Measurements from ENCODE around the gene ZNF714. TPM values are rescaled to one million over a fixed set of nuclear protein-coding genes. Genes with fewer than 3 reads are reported as not detected.

The ZNF714 gene
- total and polyA plus RNA-seq, 2 of the 8 experiments (the other 6 are each of a cell fraction or from before 2014, with no cell fraction given), result 16.4 to 74.2 TPM

DNA sequence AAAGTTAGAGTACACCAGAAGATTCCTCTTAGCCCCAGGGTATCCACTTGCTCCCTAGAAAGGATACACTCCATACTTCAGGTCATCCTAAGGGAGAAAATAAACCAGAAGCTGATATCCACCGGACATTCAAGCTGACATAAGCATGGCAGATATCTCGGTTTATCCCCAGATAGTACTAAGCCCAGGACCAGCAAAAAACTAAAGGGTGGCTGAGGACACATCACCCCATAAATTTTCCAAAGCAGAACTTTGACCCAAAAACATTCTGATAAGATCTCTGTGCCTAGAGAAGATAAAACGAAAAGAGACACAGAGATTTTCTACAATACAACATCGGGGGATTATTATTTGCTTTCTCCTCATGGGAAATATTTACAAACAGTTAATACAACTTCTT lies 45.9 kb downstream of the ZNF714 start:
- WGBS, 2 experiments (ENCODE audit: extremely low coverage in 1 of 2, insufficient coverage in 1 of 2, insufficient read length in 1 of 2, insufficient replicate concordance in 2 of 2, low coverage in 1 of 2, low lambda C conversion rate in 2 of 2, missing lambda C conversion rate in 1 of 2), result 77% methylated on average over 4 of the region's 4 CpGs; no CpG with 5 or more reads in 1 of the 2 experiments
- Histone ChIP-seq H3K4me3 (ENCODE audit: extremely low read depth in 1 of 4, insufficient read depth in 2 of 4, low read depth in 3 of 4, low read length in 4 of 4) (no peak overlapping the region), H4K8ac (ENCODE audit: extremely low read depth, insufficient read depth, low read length) (no peak overlapping the region), H2AK5ac (ENCODE audit: low read depth, low read length) (no peak overlapping the region), H3K36me3 (ENCODE audit: control insufficient read depth in 2 of 4, insufficient read depth in 4 of 4, low read length in 3 of 4) (no peaks in the 10 kb centered on the region), H3K14ac (ENCODE audit: insufficient read length) (no peak overlapping the region), H4K91ac (replicated peaks; ENCODE audit: insufficient read length, low read length) (no peak overlapping the region), H3K79me2 (ENCODE audit: control insufficient read depth in 1 of 2, insufficient read depth in 2 of 2, low read length in 2 of 2) (no peaks in the 10 kb centered on the region), H3K9ac (replicated peaks in 1 of 4; ENCODE audit: extremely low read depth in 1 of 4, low read depth in 3 of 4, low read length in 3 of 4) (no peak overlapping the region), H3K79me1 (ENCODE audit: low read depth, low read length) (no peaks in the 10 kb centered on the region), H3K18ac (ENCODE audit: extremely low read depth, low read length) (no peak overlapping the region), H2AFZ (ENCODE audit: low read length) (no peak overlapping the region), H3K23ac (ENCODE audit: insufficient read length) (no peak overlapping the region), H4K5ac (ENCODE audit: insufficient read length, low read depth, low read length) (no peak overlapping the region), H3K56ac (replicated peaks; ENCODE audit: insufficient read length, low read depth, low read length) (no peak overlapping the region), H2BK20ac (ENCODE audit: low read length) (no peak overlapping the region), H3K4me1 (replicated peaks in 1 of 4; ENCODE audit: control insufficient read depth in 3 of 4, insufficient read depth in 4 of 4, low read length in 3 of 4) (no peaks in the 10 kb centered on the region; a peak in 1 of 7 replicates), H3K27me3 (replicated peaks in 1 of 4; ENCODE audit: control insufficient read depth in 3 of 4, extremely low read depth in 1 of 4, insufficient read depth in 3 of 4, low read length in 3 of 4) (no peaks in the 10 kb centered on the region), H4K20me1 (replicated peaks in 1 of 2; ENCODE audit: control insufficient read depth in 1 of 2, insufficient read depth in 2 of 2, low read length in 2 of 2) (no peaks in the 10 kb centered on the region), H2BK120ac (replicated peaks; ENCODE audit: low read depth, low read length) (no peak overlapping the region), H3K27ac (ENCODE audit: low read depth, low read length) (no peak overlapping the region), H2BK15ac (ENCODE audit: low read length) (no peak overlapping the region), H3K9me3 (ENCODE audit: insufficient read depth in 2 of 2, low read depth in 1 of 2, low read length in 1 of 2) (no peaks in the 10 kb centered on the region), H2BK5ac (ENCODE audit: low read depth, low read length) (no peak overlapping the region), H3K4me2 (ENCODE audit: insufficient read depth in 1 of 2, low read depth in 2 of 2, low read length in 2 of 2) (no peak overlapping the region), H2BK12ac (ENCODE audit: low read depth, low read length) (no peak overlapping the region), H3K4ac (replicated peaks; ENCODE audit: insufficient read length, low read depth, low read length) (no peak overlapping the region), H3K23me2 (ENCODE audit: low read depth, low read length) (no peaks in the 10 kb centered on the region)
- FAIRE-seq, result no peak
- TF ChIP-seq PHF8 (conservative IDR thresholded peaks at IDR 0.05; ENCODE audit: low read depth, low read length), result no peak
- no peak for TF ChIP-seq KDM5A (IDR thresholded peaks at IDR 0.05; ENCODE audit: low read length)
- no peak for TF ChIP-seq JUN (IDR thresholded peaks at IDR 0.05; ENCODE audit: low read depth, low read length)
- TF ChIP-seq TAF7 (optimal IDR thresholded peaks at IDR 0.05; ENCODE audit: borderline replicate concordance, low read depth, low read length), result no peak
- TF ChIP-seq GABPA (IDR thresholded peaks at IDR 0.05; ENCODE audit: borderline replicate concordance, insufficient read depth, low read length), result no peak
- TF ChIP-seq BRCA1 (IDR thresholded peaks at IDR 0.05; ENCODE audit: low read depth, low read length), result no peak
- no peak for TF ChIP-seq NANOG (IDR thresholded peaks at IDR 0.05; ENCODE audit: insufficient read depth, low read depth, low read length, poor library complexity, severe bottlenecking)
- TF ChIP-seq JUND (IDR thresholded peaks at IDR 0.05; ENCODE audit: low read length), result no peak
- TF ChIP-seq, protein P1, sequence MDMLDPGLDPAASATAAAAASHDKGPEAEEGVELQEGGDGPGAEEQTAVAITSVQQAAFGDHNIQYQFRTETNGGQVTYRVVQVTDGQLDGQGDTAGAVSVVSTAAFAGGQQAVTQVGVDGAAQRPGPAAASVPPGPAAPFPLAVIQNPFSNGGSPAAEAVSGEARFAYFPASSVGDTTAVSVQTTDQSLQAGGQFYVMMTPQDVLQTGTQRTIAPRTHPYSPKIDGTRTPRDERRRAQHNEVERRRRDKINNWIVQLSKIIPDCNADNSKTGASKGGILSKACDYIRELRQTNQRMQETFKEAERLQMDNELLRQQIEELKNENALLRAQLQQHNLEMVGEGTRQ (IDR thresholded peaks at IDR 0.05; ENCODE audit: low read length), result no peak
- TF ChIP-seq ASH2L (IDR thresholded peaks at IDR 0.05; ENCODE audit: low read length), result no peak
- TF ChIP-seq ZNF274 (IDR thresholded peaks at IDR 0.05; ENCODE audit: borderline replicate concordance, extremely low read depth, low read length), result no peak
- DNase-seq (ENCODE audit: low read depth in 1 of 2, low spot score in 2 of 2), result no peak
- CTCF ChIA-PET (ENCODE audit: partially characterized antibody), result interaction anchor here (0.6 kb wide), 1 partner anchor 264 kb away, joined by 3 read pairs; no protein-coding TSS in a partner anchor
- POLR2A ChIA-PET (ENCODE audit: partially characterized antibody), result interaction anchor here (0.6 to 1.8 kb wide), 3 partner anchors 14 to 42 kb away, joined by 3 to 8 read pairs (median 3); partner anchors contain the start of gene ZNF431
